Effector memory CD4-positive, alpha-beta T cell (primary cell): ENCODE data around the gene SV2B.

ENCODE experiments used
- DNase-seq, 3 donors: peaks; one replicate each; pipeline ENCODE4 v3.0.0-alpha.2; 2020
- H3K27ac ChIP-seq: 2 replicates; pipeline ENCODE4 v1.7.0; 2013; ENCODE audit warnings: mild to moderate bottlenecking, low read length, moderate library complexity; ENCODE audit not compliant: insufficient read depth, poor library complexity, severe bottlenecking
- H3K27me3 ChIP-seq: replicated peaks from 2 replicates; pipeline ENCODE4 v1.7.0; 2013; ENCODE audit warnings: mild to moderate bottlenecking, low read length; ENCODE audit not compliant: insufficient read depth, control insufficient read depth, poor library complexity, severe bottlenecking
- H3K36me3 ChIP-seq: 2 replicates; pipeline ENCODE4 v1.7.0; 2013; ENCODE audit warnings: mild to moderate bottlenecking, low read length, moderate library complexity; ENCODE audit not compliant: control insufficient read depth, insufficient read depth
- H3K4me1 ChIP-seq: 2 replicates; pipeline ENCODE4 v1.7.0; 2013; ENCODE audit warnings: low read length, mild to moderate bottlenecking; ENCODE audit not compliant: control insufficient read depth, insufficient read depth, poor library complexity, severe bottlenecking
- H3K4me3 ChIP-seq: 2 replicates; pipeline ENCODE4 v1.7.0; 2013; ENCODE audit warnings: low read length, low read depth, mild to moderate bottlenecking; ENCODE audit not compliant: insufficient read depth, poor library complexity, severe bottlenecking
- H3K9me3 ChIP-seq: 2 replicates; pipeline ENCODE4 v1.7.0; 2013; ENCODE audit warnings: mild to moderate bottlenecking, low read length, moderate library complexity; ENCODE audit not compliant: control insufficient read depth

Gene SV2B

DNA sequence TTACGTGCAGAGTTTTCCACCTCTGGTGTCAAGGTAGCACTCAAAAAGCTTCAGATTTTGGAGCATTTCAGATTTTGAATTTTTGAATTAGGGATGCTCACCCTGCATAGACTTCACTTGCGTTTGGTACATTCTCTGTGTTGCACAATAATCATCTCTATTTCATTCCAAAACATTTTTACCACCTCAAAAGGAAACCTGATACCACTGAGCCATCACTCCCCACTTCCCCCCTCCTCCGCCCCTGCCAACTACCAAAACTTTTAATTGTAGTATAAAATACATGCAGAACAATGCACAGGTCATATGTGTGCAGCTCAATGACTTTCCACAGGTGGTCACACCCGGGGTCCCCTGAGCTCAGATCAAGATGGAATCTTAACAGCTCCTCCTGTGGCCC lies 208.8 kb downstream of the SV2B start:
- Histone ChIP-seq H3K27ac (no peak overlapping the region), H3K4me1 (peaks cover 42% of the 10 kb centered on the region), H3K4me3 (no peak overlapping the region), H3K27me3 (no peaks in the 10 kb centered on the region), H3K9me3 (no peaks in the 10 kb centered on the region), H3K36me3 (no peaks in the 10 kb centered on the region)
- DNase-seq: no peak

DNA sequence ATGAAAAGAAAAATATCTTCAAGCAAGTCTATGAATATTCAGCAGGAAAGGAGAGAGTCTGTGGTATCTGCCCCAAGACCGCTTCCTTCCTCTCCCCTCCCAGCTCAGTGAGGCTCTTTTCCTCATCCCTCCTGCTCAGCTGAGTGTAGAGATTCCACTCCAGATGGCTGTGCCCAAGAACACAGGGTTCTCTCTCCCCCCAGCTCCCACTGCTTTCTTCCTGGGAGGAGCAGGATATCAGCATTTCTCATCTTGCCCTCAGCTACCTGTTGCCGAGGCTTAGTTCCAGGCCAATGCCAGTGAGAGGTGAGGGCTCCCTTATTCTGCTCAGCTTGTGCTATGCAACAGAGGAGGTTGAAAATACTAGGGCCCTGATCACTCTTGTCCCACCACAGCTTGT lies 211.9 kb downstream of the SV2B start:
- no peaks in the 10 kb centered on the region for H3K9me3 ChIP-seq
- peaks cover 44% of the 10 kb centered on the region for H3K4me1 ChIP-seq
- peak overlapping the region; percentile 17 for H3K4me3 ChIP-seq
- DNase-seq: peak in 1 of 3 donors; percentile 9
- H3K36me3 ChIP-seq: no peaks in the 10 kb centered on the region
- H3K27me3 ChIP-seq: no peaks in the 10 kb centered on the region
- H3K27ac ChIP-seq: no peak overlapping the region

DNA sequence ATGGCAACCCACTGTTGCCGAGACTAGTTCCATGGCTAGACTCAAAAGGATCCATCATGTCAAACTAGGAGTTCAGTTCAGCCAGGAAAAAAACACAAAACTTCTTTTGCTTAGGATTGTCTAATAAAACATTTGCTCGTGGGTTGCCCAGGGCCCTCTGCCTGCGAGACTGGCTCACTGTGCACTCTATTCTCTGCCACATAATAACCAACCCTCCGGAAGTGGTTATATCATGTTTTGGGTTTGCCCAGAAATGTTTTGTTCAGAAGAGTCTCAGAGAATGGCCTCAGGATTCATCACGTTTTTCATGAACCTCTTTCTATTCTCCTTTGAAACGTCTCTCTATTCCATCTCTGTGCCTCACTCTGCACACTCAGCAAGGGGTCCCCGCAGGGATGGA lies 216.1 kb downstream of the SV2B start:
- peaks cover 46% of the 10 kb centered on the region for H3K4me1 ChIP-seq
- no peak for DNase-seq
- no peaks in the 10 kb centered on the region for H3K9me3 ChIP-seq
- no peak overlapping the region for H3K4me3 ChIP-seq
- H3K27me3 ChIP-seq: no peaks in the 10 kb centered on the region
- no peak overlapping the region for H3K27ac ChIP-seq
- H3K36me3 ChIP-seq: no peaks in the 10 kb centered on the region

DNA sequence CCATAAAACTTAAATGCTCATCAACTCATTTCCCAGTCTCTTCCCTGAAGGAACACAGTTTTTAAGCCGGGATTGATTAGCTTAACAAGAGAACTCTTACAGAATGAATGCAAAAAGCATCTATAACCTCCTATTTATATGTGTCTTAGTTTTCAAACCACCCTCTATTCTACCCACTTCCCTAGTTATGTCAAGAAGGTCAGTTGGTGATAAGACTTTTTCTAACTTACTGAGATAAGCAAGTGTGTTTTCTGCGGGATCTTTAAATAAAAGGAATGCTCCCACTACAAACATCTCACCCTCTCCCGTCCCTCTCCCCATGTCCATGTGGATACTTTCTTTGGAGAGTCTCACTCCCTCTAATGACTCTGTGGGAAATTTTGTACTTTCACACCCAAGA lies 218.5 kb downstream of the SV2B start:
- DNase-seq: no peak
- no peak overlapping the region for H3K27ac ChIP-seq
- H3K4me3 ChIP-seq: no peak overlapping the region
- H3K9me3 ChIP-seq: no peaks in the 10 kb centered on the region
- H3K36me3 ChIP-seq: no peaks in the 10 kb centered on the region
- no peaks in the 10 kb centered on the region for H3K27me3 ChIP-seq
- peaks cover 27% of the 10 kb centered on the region for H3K4me1 ChIP-seq

DNA sequence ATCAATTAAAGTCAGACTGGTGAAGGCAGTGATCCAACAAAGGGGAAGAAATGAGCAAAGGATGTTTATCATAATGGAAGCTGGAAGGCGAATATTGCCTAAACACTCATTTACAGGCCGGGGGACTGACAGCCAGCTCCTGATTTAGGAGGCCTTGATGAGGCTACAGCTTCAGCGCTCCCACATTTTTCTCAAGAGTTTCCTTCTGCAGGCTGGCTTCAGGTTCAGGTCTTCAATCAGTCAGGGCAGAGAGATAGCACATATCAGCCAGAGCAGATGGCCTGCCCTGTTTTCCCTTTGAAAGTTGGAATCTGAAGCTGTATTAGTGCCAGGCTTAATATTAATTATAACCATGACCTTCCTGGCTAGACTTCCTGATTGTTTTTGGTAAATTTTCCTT lies 218.9 kb downstream of the SV2B start:
- no peaks in the 10 kb centered on the region for H3K36me3 ChIP-seq
- no peaks in the 10 kb centered on the region for H3K27me3 ChIP-seq
- H3K4me1 ChIP-seq: peaks cover 27% of the 10 kb centered on the region
- no peak overlapping the region for H3K4me3 ChIP-seq
- no peak overlapping the region for H3K27ac ChIP-seq
- H3K9me3 ChIP-seq: no peaks in the 10 kb centered on the region
- no peak for DNase-seq

DNA sequence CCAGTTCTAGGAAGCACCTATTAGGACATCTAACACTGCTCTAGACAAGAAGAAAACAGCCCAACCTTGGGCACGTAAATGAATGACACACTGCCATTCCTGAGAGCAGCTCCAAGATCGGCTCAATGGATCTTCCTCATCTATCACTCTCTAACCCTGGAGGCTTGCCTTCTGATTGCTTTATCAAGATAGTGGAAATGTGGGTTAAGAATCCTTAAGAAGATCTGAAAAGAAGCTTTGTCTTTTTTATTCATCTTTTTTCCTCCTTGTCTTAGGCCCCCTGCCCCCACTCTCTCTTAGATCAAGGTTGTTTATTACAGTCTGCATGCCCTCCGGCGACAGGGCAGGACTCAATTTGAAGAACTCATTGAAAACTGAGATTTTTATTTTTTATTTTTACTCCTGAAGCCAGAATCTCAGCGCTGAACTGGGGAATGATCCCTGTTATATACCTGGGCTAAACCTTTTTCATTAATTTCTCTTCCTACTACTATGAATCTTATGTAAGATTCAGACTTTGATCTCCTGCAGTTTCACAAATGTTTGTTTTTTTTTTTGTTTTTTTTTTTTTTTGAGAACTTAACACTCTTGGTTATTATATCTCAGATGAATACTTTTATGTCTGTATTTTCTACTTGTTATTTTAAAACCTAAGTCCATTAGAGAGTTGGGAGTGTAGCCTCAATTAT lies 219.5 kb downstream of the SV2B start:
- H3K4me3 ChIP-seq: no peak overlapping the region
- no peaks in the 10 kb centered on the region for H3K27me3 ChIP-seq
- H3K9me3 ChIP-seq: no peaks in the 10 kb centered on the region
- H3K27ac ChIP-seq: peak overlapping the region; percentile 25
- no peaks in the 10 kb centered on the region for H3K36me3 ChIP-seq
- peaks cover 27% of the 10 kb centered on the region for H3K4me1 ChIP-seq
- no peak for DNase-seq

DNA sequence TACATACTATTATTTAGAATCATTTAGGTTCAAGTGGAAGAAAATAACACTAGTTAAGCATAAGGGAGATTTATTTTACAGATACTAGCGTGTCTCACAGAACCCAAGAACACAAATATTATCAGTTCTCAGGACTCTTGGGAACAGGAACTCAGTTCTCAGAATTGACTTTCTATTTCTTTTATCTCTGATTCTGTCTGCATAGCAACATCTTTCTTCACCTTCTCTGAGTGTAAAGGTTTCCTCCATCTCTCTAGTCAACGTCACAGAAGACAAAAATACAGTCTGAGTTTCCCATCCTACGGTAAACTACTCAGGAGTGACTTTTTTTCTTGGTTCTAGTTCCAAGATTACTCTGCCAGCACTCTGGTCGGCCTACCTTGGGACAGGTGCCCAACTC lies 220.0 kb downstream of the SV2B start:
- Histone ChIP-seq H3K36me3 (no peaks in the 10 kb centered on the region), H3K27me3 (no peaks in the 10 kb centered on the region), H3K4me1 (peaks cover 25% of the 10 kb centered on the region), H3K4me3 (peak overlapping the region; percentile 19), H3K27ac (peak overlapping the region; percentile 25), H3K9me3 (no peaks in the 10 kb centered on the region)
- no peak for DNase-seq

DNA sequence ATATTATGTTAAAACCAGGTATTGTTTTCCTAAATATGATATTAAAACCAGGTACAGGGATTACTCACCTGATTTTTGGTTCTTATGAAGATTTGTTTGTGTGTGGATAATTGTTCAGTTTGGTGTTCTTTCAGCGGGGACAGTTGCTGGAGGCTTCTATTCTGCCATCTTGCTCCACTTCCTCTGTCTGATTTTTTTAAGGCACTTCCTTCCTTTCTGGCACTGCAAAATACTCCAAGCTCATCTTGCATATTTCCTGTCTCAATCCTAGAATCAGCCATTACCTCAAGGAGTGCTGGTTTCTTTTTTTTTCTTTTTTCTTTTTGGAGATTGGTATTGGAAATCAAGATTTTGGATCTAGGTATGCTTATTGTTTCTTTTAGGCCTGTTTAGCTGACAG lies 229.9 kb downstream of the SV2B start:
- Histone ChIP-seq H3K27me3 (no peaks in the 10 kb centered on the region), H3K4me3 (no peak overlapping the region), H3K9me3 (no peaks in the 10 kb centered on the region), H3K4me1 (no peaks in the 10 kb centered on the region), H3K36me3 (no peaks in the 10 kb centered on the region), H3K27ac (no peak overlapping the region)
- DNase-seq: no peak

DNA sequence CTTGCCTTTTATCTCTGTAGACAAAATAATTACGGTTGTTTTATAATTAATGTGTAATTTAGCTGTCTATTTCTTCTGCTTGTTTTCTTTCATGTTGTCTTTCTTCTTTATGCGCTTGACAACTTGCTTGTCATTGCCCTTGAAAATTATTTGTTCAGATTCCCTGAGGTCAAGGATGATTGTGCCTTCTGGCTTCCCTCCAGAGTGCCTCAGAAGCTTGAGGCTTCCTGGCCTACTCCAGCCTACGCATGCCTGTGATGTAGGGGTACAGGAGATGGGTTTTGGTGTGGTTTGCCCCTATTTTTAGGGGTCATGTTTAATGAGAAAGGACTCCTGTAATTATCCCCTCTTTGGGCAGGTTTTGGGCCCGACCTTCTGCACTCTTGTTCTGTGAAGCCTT lies 231.5 kb downstream of the SV2B start:
- Histone ChIP-seq H3K9me3 (no peaks in the 10 kb centered on the region), H3K27ac (no peak overlapping the region), H3K27me3 (no peaks in the 10 kb centered on the region), H3K4me1 (peaks cover 8% of the 10 kb centered on the region), H3K36me3 (no peaks in the 10 kb centered on the region), H3K4me3 (no peak overlapping the region)
- no peak for DNase-seq

DNA sequence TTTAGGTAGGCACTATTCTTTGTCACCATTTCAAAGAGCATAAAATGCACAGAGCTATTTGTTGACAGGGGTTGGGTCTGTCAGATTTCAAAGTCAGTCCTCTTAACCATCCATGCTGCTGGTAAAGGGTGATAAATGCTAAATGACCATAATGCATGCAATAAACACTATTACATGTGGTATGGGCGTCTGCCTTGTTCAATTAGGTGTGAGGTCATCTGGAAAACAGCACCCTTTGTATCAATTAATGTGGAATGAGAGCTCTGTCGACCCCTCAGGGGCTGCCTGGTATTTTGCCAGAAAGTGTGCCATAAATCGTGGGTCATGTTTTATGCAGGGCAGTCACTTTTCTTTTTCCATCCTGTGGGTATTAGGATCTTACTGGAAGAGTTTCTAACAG lies 235.6 kb downstream of the SV2B start:
- no peak for DNase-seq
- no peaks in the 10 kb centered on the region for H3K27me3 ChIP-seq

More for the DNA sequence above, 235.6 kb downstream of the SV2B start:
- Histone ChIP-seq H3K4me3 (no peak overlapping the region), H3K27ac (no peak overlapping the region), H3K4me1 (peaks cover 16% of the 10 kb centered on the region), H3K36me3 (no peaks in the 10 kb centered on the region), H3K9me3 (no peaks in the 10 kb centered on the region)
